ENCODE data around the gene TMTC2.

The TMTC2 gene

DNA sequence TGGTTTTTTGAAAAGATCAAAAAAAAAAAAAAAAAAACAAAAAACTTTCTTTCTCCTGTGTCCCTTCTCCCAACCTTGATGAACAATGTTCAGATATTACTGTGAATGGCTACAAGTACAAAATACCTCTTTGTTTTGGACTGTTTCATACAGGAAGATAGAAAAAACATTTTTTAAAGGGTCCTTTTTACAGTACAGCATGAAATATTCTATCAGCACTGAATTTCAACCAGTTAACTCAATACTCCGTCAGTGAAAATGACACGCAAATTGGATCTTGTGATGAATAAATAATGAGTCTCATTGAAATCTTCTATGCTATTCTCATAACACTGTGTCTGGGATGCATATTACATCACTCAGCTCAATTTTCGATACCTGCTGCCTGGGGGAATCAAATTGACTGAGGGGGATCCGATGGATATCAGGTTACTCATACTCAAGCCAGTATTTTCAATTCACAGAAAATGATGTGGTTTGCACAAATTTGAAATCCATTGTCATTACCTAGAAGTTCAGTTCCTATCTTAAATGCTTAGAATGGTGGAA is 179.6 kb downstream of the TMTC2 start:
- no peaks in the 10 kb centered on the region for H3K9me3 ChIP-seq (ENCODE audit: control insufficient read depth, insufficient read depth, low read depth, low read length)
- peaks cover 40% of the 10 kb centered on the region for H3K4me1 ChIP-seq (ENCODE audit: control insufficient read depth, insufficient read depth, low read length)
- H3K4me3 ChIP-seq (ENCODE audit: low read depth, low read length), result no peak overlapping the region
- CTCF ChIA-PET, result no interaction called here
- TF ChIP-seq, protein P1, sequence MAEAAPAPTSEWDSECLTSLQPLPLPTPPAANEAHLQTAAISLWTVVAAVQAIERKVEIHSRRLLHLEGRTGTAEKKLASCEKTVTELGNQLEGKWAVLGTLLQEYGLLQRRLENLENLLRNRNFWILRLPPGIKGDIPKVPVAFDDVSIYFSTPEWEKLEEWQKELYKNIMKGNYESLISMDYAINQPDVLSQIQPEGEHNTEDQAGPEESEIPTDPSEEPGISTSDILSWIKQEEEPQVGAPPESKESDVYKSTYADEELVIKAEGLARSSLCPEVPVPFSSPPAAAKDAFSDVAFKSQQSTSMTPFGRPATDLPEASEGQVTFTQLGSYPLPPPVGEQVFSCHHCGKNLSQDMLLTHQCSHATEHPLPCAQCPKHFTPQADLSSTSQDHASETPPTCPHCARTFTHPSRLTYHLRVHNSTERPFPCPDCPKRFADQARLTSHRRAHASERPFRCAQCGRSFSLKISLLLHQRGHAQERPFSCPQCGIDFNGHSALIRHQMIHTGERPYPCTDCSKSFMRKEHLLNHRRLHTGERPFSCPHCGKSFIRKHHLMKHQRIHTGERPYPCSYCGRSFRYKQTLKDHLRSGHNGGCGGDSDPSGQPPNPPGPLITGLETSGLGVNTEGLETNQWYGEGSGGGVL (tag by site-specific recombination; IDR thresholded peaks at IDR 0.05), result peak; percentile 34
- TF ChIP-seq, protein P2, sequence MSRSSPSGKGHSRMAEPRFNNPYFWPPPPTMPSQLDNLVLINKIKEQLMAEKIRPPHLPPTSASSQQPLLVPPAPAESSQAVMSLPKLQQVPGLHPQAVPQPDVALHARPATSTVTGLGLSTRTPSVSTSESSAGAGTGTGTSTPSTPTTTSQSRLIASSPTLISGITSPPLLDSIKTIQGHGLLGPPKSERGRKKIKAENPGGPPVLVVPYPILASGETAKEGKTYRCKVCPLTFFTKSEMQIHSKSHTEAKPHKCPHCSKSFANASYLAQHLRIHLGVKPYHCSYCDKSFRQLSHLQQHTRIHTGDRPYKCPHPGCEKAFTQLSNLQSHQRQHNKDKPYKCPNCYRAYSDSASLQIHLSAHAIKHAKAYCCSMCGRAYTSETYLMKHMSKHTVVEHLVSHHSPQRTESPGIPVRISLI (tag by site-specific recombination; IDR thresholded peaks at IDR 0.05), result 0 out of 2 replicates have a peak, but pooled peaks have one; percentile 49
- TF ChIP-seq ZEB2 (tag by site-specific recombination; IDR thresholded peaks at IDR 0.05) (no peak), ZNF366 (tag by site-specific recombination; conservative IDR thresholded peaks at IDR 0.05) (no peak), ZNF202 (tag by site-specific recombination; IDR thresholded peaks at IDR 0.05; ENCODE audit: borderline replicate concordance) (no peak), MZF1 (tag by site-specific recombination; IDR thresholded peaks at IDR 0.05; ENCODE audit: borderline replicate concordance) (peak; percentile 96), ZBTB20 (tag by site-specific recombination; IDR thresholded peaks at IDR 0.05) (0 out of 2 replicates have a peak, but pooled peaks have one; percentile 26), ZBTB17 (tag by site-specific recombination; IDR thresholded peaks at IDR 0.05) (peak; percentile 32; the same call in 1 of the 2 replicates)
- POLR2A ChIA-PET, result interaction anchor here (1.1 kb wide), 1 partner anchor 9 kb away, joined by 4 read pairs; no protein-coding TSS in a partner anchor
- H3K27ac ChIP-seq (ENCODE audit: extremely low read depth, low read depth, low read length), result no peak overlapping the region
- H3K36me3 ChIP-seq (ENCODE audit: control insufficient read depth in 2 of 2, insufficient read depth in 1 of 2, low read length in 2 of 2), result no peaks in the 10 kb centered on the region

DNA sequence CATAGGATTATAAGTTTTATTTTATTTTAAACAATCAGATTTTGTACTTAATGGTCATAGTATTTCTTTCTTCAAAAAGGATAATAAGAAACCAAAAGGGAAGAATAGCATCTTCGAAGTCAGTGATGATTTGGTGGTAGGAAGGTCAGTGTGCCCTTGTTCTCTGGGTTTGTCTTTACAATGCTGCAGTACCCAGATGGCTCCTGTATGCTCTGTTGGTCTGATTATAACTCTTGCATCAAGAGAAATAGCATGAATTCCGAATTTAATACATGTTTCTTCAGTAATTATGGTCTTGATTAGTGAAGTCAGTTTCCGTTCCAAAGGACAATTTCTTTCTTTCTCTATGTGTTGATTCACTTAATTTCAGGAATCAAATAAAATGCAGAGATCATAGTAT is 180.2 kb downstream of the TMTC2 start:
- Histone ChIP-seq H3K36me3 (ENCODE audit: control insufficient read depth in 2 of 2, insufficient read depth in 1 of 2, low read length in 2 of 2) (no peaks in the 10 kb centered on the region), H3K4me1 (ENCODE audit: control insufficient read depth, insufficient read depth, low read length) (peaks cover 37% of the 10 kb centered on the region), H3K9me3 (ENCODE audit: control insufficient read depth, insufficient read depth, low read depth, low read length) (no peaks in the 10 kb centered on the region), H3K4me3 (ENCODE audit: low read depth, low read length) (no peak overlapping the region), H3K27ac (ENCODE audit: extremely low read depth, low read depth, low read length) (no peak overlapping the region)
- POLR2A ChIA-PET, result no interaction called here
- TF ChIP-seq SP7 (tag by site-specific recombination; IDR thresholded peaks at IDR 0.05) (no peak), ZNF140 (tag by site-specific recombination; IDR thresholded peaks at IDR 0.05) (no peak), ZIC2 (tag by site-specific recombination; IDR thresholded peaks at IDR 0.05) (no peak), MZF1 (tag by site-specific recombination; IDR thresholded peaks at IDR 0.05; ENCODE audit: borderline replicate concordance) (no peak), ZNF521 (tag by site-specific recombination; IDR thresholded peaks at IDR 0.05) (no peak), SP3 (tag by site-specific recombination; IDR thresholded peaks at IDR 0.05) (no peak), SALL2 (tag by site-specific recombination; IDR thresholded peaks at IDR 0.05; ENCODE audit: borderline replicate concordance) (no peak)
- TF ChIP-seq, protein P3, sequence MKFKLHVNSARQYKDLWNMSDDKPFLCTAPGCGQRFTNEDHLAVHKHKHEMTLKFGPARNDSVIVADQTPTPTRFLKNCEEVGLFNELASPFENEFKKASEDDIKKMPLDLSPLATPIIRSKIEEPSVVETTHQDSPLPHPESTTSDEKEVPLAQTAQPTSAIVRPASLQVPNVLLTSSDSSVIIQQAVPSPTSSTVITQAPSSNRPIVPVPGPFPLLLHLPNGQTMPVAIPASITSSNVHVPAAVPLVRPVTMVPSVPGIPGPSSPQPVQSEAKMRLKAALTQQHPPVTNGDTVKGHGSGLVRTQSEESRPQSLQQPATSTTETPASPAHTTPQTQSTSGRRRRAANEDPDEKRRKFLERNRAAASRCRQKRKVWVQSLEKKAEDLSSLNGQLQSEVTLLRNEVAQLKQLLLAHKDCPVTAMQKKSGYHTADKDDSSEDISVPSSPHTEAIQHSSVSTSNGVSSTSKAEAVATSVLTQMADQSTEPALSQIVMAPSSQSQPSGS (tag by site-specific recombination; IDR thresholded peaks at IDR 0.05; ENCODE audit: low read depth), result no peak
- CTCF ChIA-PET, result no interaction called here

DNA sequence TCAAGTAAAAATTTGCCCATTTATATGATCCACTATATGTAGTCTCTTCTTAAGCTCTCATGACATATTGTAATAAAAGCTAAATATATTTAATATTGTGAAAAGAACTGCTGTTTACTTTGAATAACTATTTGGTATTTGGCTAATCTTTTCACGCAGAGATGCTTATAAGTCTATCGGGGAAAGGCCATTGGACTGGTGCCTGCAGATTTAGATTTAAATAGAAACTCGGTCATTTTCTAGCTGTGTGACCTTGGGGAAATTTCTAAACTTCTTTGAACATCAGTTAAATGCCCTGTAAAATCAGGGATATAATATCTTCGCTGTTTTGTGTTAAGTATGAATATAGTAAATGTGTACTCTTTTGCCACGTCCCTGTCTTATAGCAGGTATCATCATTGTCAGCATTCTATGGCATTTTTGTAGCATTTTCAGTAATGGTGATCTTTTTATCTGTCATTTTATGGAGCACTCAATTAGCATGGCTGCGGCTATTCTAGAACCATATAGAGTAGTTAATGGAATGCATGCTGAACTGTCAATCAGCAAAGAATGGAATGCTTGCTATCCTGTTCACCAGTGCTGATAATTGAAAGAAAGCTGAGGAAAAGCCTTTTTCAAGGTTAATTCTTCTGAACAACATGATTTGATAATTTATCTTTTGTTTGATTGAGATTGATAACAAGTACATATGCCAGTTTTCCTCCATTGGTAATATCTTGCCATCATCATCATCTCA is 181.2 kb downstream of the TMTC2 start:
- POLR2A ChIA-PET, result no interaction called here
- no peak overlapping the region for H3K27ac ChIP-seq (ENCODE audit: extremely low read depth, low read depth, low read length)
- H3K9me3 ChIP-seq (ENCODE audit: control insufficient read depth, insufficient read depth, low read depth, low read length), result no peaks in the 10 kb centered on the region
- H3K4me1 ChIP-seq (ENCODE audit: control insufficient read depth, insufficient read depth, low read length), result peaks cover 30% of the 10 kb centered on the region
- TF ChIP-seq, protein P4, sequence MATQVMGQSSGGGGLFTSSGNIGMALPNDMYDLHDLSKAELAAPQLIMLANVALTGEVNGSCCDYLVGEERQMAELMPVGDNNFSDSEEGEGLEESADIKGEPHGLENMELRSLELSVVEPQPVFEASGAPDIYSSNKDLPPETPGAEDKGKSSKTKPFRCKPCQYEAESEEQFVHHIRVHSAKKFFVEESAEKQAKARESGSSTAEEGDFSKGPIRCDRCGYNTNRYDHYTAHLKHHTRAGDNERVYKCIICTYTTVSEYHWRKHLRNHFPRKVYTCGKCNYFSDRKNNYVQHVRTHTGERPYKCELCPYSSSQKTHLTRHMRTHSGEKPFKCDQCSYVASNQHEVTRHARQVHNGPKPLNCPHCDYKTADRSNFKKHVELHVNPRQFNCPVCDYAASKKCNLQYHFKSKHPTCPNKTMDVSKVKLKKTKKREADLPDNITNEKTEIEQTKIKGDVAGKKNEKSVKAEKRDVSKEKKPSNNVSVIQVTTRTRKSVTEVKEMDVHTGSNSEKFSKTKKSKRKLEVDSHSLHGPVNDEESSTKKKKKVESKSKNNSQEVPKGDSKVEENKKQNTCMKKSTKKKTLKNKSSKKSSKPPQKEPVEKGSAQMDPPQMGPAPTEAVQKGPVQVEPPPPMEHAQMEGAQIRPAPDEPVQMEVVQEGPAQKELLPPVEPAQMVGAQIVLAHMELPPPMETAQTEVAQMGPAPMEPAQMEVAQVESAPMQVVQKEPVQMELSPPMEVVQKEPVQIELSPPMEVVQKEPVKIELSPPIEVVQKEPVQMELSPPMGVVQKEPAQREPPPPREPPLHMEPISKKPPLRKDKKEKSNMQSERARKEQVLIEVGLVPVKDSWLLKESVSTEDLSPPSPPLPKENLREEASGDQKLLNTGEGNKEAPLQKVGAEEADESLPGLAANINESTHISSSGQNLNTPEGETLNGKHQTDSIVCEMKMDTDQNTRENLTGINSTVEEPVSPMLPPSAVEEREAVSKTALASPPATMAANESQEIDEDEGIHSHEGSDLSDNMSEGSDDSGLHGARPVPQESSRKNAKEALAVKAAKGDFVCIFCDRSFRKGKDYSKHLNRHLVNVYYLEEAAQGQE (tag by site-specific recombination; IDR thresholded peaks at IDR 0.05), result peak; percentile 88
- TF ChIP-seq, protein P5, sequence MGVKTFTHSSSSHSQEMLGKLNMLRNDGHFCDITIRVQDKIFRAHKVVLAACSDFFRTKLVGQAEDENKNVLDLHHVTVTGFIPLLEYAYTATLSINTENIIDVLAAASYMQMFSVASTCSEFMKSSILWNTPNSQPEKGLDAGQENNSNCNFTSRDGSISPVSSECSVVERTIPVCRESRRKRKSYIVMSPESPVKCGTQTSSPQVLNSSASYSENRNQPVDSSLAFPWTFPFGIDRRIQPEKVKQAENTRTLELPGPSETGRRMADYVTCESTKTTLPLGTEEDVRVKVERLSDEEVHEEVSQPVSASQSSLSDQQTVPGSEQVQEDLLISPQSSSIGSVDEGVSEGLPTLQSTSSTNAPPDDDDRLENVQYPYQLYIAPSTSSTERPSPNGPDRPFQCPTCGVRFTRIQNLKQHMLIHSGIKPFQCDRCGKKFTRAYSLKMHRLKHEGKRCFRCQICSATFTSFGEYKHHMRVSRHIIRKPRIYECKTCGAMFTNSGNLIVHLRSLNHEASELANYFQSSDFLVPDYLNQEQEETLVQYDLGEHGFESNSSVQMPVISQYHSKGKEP (tag by site-specific recombination; IDR thresholded peaks at IDR 0.05), result no peak
- CTCF ChIA-PET, result interaction anchor here (0.7 to 0.8 kb wide), 2 partner anchors 63 to 182 kb away, joined by 3 to 5 read pairs; no protein-coding TSS in a partner anchor
- H3K4me3 ChIP-seq (ENCODE audit: low read depth, low read length), result no peak overlapping the region
- no peaks in the 10 kb centered on the region for H3K36me3 ChIP-seq (ENCODE audit: control insufficient read depth in 2 of 2, insufficient read depth in 1 of 2, low read length in 2 of 2)
